WERI-Rb-1 (cell line): Measurements from ENCODE around the gene DKK1.

Experiments
- DNase-seq: peaks from one replicate; pipeline ENCODE4 v3.0.0-alpha.2; 2020
- H3K27ac ChIP-seq: fragments of 250-450 bp; sonication (Bioruptor Pico); 2 replicates; pipeline ENCODE4 v1.5.1; 2020; ENCODE audit warnings: mild to moderate bottlenecking, moderate library complexity
- H3K27me3 ChIP-seq: fragments of 250-450 bp; sonication (Bioruptor Pico); 2 replicates; pipeline ENCODE4 v1.5.1; 2021; ENCODE audit warnings: mild to moderate bottlenecking, low read depth, moderate library complexity; ENCODE audit not compliant: insufficient read depth, severe bottlenecking
- H3K36me3 ChIP-seq: fragments of 250-450 bp; sonication (Bioruptor Pico); 2 replicates; pipeline ENCODE4 v1.5.1; 2020; ENCODE audit warnings: mild to moderate bottlenecking, moderate library complexity
- H3K4me3 ChIP-seq: 2 replicates; pipeline ENCODE4 v1.5.1; 2011; ENCODE audit warnings: low read depth, mild to moderate bottlenecking, control low read depth, low read length
- H3K9me3 ChIP-seq: fragments of 250-450 bp; sonication (Bioruptor Pico); 2 replicates; pipeline ENCODE4 v1.5.1; 2021; ENCODE audit warnings: mild to moderate bottlenecking, moderate library complexity; ENCODE audit not compliant: severe bottlenecking
- TF ChIP-seq, protein P1 (sequence below): IDR thresholded peaks from 2 replicates; pipeline ENCODE4 v1.5.1; 2011; ENCODE audit warnings: low read depth, mild to moderate bottlenecking, control low read depth, inconsistent platforms, low read length

The DKK1 gene

DNA sequence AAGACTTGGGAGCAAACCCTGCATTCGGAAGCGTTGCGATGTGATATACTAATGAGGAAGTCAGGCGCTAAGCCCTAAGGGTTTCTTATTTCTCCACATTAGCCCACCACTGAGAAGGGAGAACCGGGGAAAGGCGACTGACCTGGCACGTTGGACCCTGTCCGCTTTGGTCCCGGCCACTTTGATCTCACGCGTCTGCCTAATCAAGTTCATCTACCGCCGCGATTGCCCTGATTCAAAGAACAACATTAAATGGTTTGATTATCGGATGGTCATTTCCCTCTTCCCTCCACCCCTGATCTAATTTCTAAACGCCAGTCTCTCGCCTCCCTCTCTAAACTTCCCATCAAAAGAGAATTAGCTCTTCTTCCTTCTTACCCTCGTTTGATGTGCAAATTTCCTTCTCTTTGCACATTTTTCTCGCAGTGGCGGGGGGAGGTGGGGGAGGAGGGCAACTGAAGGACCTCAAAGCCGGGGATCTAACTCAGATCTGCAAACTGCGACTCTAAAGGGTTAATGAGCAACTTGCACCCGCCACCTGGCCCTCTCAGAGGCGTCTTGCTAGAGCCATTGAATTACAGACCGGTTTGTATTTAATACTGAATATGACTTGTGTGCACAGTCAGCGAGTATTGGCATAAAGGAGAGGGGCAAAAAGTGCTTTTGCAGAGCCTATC, 687 bp upstream of the DKK1 start:
- DNase-seq: no peak
- H3K27me3 ChIP-seq: peaks cover 41% of the 10 kb centered on the region
- H3K36me3 ChIP-seq: no peaks in the 10 kb centered on the region
- no peak overlapping the region for H3K27ac ChIP-seq
- TF ChIP-seq, protein P1, sequence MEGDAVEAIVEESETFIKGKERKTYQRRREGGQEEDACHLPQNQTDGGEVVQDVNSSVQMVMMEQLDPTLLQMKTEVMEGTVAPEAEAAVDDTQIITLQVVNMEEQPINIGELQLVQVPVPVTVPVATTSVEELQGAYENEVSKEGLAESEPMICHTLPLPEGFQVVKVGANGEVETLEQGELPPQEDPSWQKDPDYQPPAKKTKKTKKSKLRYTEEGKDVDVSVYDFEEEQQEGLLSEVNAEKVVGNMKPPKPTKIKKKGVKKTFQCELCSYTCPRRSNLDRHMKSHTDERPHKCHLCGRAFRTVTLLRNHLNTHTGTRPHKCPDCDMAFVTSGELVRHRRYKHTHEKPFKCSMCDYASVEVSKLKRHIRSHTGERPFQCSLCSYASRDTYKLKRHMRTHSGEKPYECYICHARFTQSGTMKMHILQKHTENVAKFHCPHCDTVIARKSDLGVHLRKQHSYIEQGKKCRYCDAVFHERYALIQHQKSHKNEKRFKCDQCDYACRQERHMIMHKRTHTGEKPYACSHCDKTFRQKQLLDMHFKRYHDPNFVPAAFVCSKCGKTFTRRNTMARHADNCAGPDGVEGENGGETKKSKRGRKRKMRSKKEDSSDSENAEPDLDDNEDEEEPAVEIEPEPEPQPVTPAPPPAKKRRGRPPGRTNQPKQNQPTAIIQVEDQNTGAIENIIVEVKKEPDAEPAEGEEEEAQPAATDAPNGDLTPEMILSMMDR: no peak
- no peaks in the 10 kb centered on the region for H3K9me3 ChIP-seq
- H3K4me3 ChIP-seq: no peak overlapping the region

DNA sequence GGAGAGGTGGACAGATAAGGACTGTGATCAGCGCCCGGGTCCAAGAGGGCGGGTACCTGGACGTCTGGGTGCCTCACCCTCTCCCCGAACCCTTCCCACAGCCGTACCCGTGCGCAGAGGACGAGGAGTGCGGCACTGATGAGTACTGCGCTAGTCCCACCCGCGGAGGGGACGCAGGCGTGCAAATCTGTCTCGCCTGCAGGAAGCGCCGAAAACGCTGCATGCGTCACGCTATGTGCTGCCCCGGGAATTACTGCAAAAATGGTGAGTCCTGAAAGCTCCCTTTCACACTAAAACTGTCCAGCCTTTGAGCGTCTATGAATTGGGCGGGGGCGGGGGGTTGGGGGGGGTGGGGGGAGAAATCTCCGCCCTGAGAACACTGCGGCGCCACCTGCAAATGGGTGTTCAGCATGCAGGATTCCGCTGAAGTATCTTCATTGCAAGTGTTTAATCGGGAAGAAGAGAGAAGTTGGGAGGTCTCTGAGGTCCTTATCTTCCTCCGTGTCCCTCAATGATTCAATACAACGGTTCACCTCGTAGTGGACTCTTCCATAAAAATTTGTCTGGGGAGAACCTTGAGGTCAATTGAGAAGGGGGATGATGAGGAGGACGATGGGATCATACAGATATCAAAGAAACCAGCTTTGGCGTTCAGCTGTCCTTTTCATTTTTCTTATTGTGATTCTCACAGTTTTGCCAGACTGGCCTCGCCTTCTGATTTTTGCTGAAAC, 906 bp downstream of the DKK1 start:
- no peak overlapping the region for H3K4me3 ChIP-seq
- TF ChIP-seq, protein P1: no peak
- no peak overlapping the region for H3K27ac ChIP-seq
- H3K27me3 ChIP-seq: peaks cover 29% of the 10 kb centered on the region
- H3K36me3 ChIP-seq: no peaks in the 10 kb centered on the region
- H3K9me3 ChIP-seq: no peaks in the 10 kb centered on the region
- DNase-seq: no peak

DNA sequence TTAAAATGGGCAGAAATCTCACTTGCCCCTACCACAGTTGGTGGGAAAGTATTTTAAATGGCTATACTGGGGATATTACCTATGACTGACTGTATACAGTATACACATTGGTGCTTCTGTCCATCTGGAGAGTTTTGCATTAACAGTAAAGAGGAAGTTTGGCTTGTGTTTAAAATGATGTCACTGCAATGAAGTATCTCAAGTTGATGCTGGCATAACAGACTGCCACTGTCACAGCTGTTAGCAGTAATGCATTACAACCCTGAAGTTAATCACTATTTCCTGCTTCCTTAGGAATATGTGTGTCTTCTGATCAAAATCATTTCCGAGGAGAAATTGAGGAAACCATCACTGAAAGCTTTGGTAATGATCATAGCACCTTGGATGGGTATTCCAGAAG, 1.9 kb downstream of the DKK1 start:
- Histone ChIP-seq H3K36me3 (no peaks in the 10 kb centered on the region), H3K27me3 (peaks cover 29% of the 10 kb centered on the region), H3K4me3 (no peak overlapping the region), H3K27ac (no peak overlapping the region), H3K9me3 (no peaks in the 10 kb centered on the region)
- TF ChIP-seq, protein P1: no peak
- no peak for DNase-seq

DNA sequence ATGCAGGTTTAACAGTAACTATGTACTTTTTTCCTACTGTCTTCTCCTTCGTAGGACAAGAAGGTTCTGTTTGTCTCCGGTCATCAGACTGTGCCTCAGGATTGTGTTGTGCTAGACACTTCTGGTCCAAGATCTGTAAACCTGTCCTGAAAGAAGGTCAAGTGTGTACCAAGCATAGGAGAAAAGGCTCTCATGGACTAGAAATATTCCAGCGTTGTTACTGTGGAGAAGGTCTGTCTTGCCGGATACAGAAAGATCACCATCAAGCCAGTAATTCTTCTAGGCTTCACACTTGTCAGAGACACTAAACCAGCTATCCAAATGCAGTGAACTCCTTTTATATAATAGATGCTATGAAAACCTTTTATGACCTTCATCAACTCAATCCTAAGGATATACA, 2.4 kb downstream of the DKK1 start:
- TF ChIP-seq, protein P1: no peak
- no peak for DNase-seq
- peaks cover 29% of the 10 kb centered on the region for H3K27me3 ChIP-seq
- H3K4me3 ChIP-seq: no peak overlapping the region
- no peaks in the 10 kb centered on the region for H3K36me3 ChIP-seq
- H3K9me3 ChIP-seq: no peaks in the 10 kb centered on the region
- no peak overlapping the region for H3K27ac ChIP-seq

DNA sequence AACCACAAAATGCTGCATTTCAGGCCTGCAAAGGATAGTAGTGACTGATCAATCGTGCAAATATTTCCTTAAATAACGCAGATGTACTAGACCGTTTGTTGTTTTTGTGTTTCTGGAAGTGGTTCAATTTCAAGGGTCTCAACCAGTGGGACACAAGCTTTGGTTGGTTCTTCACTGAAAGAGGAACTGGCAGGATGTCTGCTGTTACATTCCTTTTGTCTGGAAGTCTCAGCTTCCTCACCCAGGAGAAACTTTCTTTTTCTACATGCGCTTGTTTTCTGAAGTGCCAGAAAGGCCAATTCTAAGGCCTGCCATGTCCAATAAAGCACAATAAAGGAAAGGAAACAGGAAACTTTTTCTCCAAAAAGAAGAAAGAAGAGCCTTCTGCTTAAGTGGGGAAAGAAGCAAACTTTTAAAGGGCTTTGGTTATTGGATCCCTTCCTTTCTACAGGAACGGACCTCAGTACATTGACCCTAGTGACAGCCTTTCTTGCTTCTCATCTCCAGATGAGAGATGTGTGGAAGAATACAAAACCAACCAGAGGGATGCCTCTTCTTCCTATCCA, 4.1 kb downstream of the DKK1 start:
- H3K27me3 ChIP-seq: peaks cover 25% of the 10 kb centered on the region
- H3K27ac ChIP-seq: no peak overlapping the region
- no peak for DNase-seq
- H3K4me3 ChIP-seq: no peak overlapping the region
- no peaks in the 10 kb centered on the region for H3K9me3 ChIP-seq
- H3K36me3 ChIP-seq: no peaks in the 10 kb centered on the region
- TF ChIP-seq, protein P1: no peak
